GM19467 (cell line): ENCODE results near the gene AP5Z1.

Experiments
- ATAC-seq: cut with Tn5 transposase; IDR thresholded peaks from one replicate; pipeline ENCODE4 v1.9.1; 2021; ENCODE audit warnings: mild to moderate bottlenecking, moderate library complexity; ENCODE audit not compliant: unreplicated experiment

Gene AP5Z1

GRCh38 chr7:4764402-4765007 is 10.9 kb upstream of the AP5Z1 start:
- no peak for ATAC-seq

GRCh38 chr7:4765776-4766490 is 9.5 kb upstream of the AP5Z1 start:
- no peak for ATAC-seq

GRCh38 chr7:4766666-4767519 is 8.5 kb upstream of the AP5Z1 start:
- no peak for ATAC-seq

GRCh38 chr7:4768597-4769569 is 6.5 kb upstream of the AP5Z1 start:
- ATAC-seq, result no peak

GRCh38 chr7:4769761-4770160 is 5.7 kb upstream of the AP5Z1 start:
- no peak for ATAC-seq

GRCh38 chr7:4770886-4771285 is 4.5 kb upstream of the AP5Z1 start:
- ATAC-seq, result no peak

GRCh38 chr7:4771737-4772136 is 3.7 kb upstream of the AP5Z1 start:
- ATAC-seq, result no peak

- ATAC-seq, result no peak
These were observed 3.1 kb upstream of the AP5Z1 start for GRCh38 chr7:4772306-4772705.

GRCh38 chr7:4774007-4774406 is 1.4 kb upstream of the AP5Z1 start:
- no peak for ATAC-seq

GRCh38 chr7:4774658-4775249 is 669 bp upstream of the AP5Z1 start:
- ATAC-seq, result peak; percentile 18

GRCh38 chr7:4775848-4776623 is 613 bp downstream of the AP5Z1 start:
- ATAC-seq, result peak; percentile 7

- no peak for ATAC-seq
These were observed 3.7 kb downstream of the AP5Z1 start for GRCh38 chr7:4779118-4779517.

- ATAC-seq, result no peak
These were observed 6.1 kb downstream of the AP5Z1 start for GRCh38 chr7:4781366-4782069.

GRCh38 chr7:4782333-4783291 is 7.2 kb downstream of the AP5Z1 start:
- ATAC-seq, result no peak

- ATAC-seq, result no peak
These were observed 7.8 kb downstream of the AP5Z1 start for GRCh38 chr7:4783292-4783652.

GRCh38 chr7:4783762-4784351 is 8.4 kb downstream of the AP5Z1 start:
- no peak for ATAC-seq

GRCh38 chr7:4784799-4785198 is 9.4 kb downstream of the AP5Z1 start:
- no peak for ATAC-seq
